OCI-LY3 (cell line): Measurements from ENCODE around the gene HS6ST2.

Experiments used
- H2AFZ ChIP-seq: fragments of 200-600, 300-600 bp; shearing (Covaris generic); 2 replicates; pipeline ENCODE4 v1.6.0; 2014; ENCODE audit warnings: antibody characterized with exemption, low read depth, low read length
- H3K27ac ChIP-seq: fragments of 200-600, 300-600 bp; sonication (generic); 2 replicates; pipeline ENCODE4 v1.5.1; 2014; ENCODE audit warnings: mild to moderate bottlenecking, low read length, moderate library complexity, mixed read lengths
- H3K27me3 ChIP-seq: fragments of 200-600, 300-600 bp; sonication (generic); 2 replicates; pipeline ENCODE4 v1.6.1; 2014; ENCODE audit warnings: low read depth, low read length, mixed read lengths
- H3K36me3 ChIP-seq: fragments of 200-600, 300-600 bp; sonication (generic); replicated peaks from 2 replicates; pipeline ENCODE3; 2014; ENCODE audit warnings: low read depth, low read length, mixed read lengths
- H3K4me1 ChIP-seq: fragments of 300-600, 200-600 bp; sonication (generic); 2 replicates; pipeline ENCODE4 v1.6.1; 2014; ENCODE audit warnings: low read length, mixed read lengths
- H3K4me2 ChIP-seq: fragments of 200-600, 300-600 bp; sonication (generic); 2 replicates; pipeline ENCODE4 v1.6.1; 2014; ENCODE audit warnings: low read length, mixed read lengths
- H3K4me3 ChIP-seq: fragments of 300-600, 200-600 bp; sonication (generic); 2 replicates; pipeline ENCODE4 v1.5.1; 2014; ENCODE audit warnings: antibody characterized with exemption, mild to moderate bottlenecking, low read length, moderate library complexity
- H3K79me2 ChIP-seq: fragments of 300-600, 200-600 bp; shearing (Covaris generic); 2 replicates; pipeline ENCODE4 v1.6.1; 2014; ENCODE audit warnings: mild to moderate bottlenecking, low read length, mixed read lengths
- H3K9ac ChIP-seq: fragments of 300-600, 200-600 bp; shearing (Covaris generic); 2 replicates; pipeline ENCODE4 v1.6.0; 2014; ENCODE audit warnings: mild to moderate bottlenecking, low read length, moderate library complexity
- H3K9me3 ChIP-seq: fragments of 200-600, 300-600 bp; shearing (Covaris generic); 2 replicates; pipeline ENCODE4 v1.6.1; 2014; ENCODE audit warnings: low read length, mixed read lengths; ENCODE audit not compliant: insufficient read depth
- H4K20me1 ChIP-seq: fragments of 200-600, 300-600 bp; sonication (generic); 2 replicates; pipeline ENCODE4 v1.6.1; 2016; ENCODE audit warnings: low read length, mixed read lengths; ENCODE audit not compliant: insufficient read depth
- CTCF ChIP-seq: fragments of 200-600, 300-600 bp; sonication (generic); IDR thresholded peaks from 2 replicates; pipeline ENCODE4 v1.5.1; 2014; ENCODE audit warnings: antibody characterized with exemption, low read length, low read depth
- EZH2phosphoT487 ChIP-seq: fragments of 200-600 bp; shearing (Covaris generic); IDR thresholded peaks from 2 replicates; pipeline ENCODE4 v1.6.1; 2018; ENCODE audit warnings: antibody characterized with exemption, mixed run types, low read depth

The HS6ST2 gene

GRCh38 chrX:132634521-132634920 lies 323.9 kb downstream of the HS6ST2 start:
- H3K27me3 ChIP-seq = no peaks in the 10 kb centered on the region
- H3K4me2 ChIP-seq = no peak overlapping the region
- H2AFZ ChIP-seq = no peak overlapping the region
- H3K27ac ChIP-seq = no peak overlapping the region
- TF ChIP-seq EZH2phosphoT487 (no peak), CTCF (no peak)
- no peaks in the 10 kb centered on the region for H4K20me1 ChIP-seq
- no peaks in the 10 kb centered on the region for H3K4me1 ChIP-seq
- no peak overlapping the region for H3K4me3 ChIP-seq
- H3K36me3 ChIP-seq = no peaks in the 10 kb centered on the region
- H3K9me3 ChIP-seq = no peaks in the 10 kb centered on the region
- H3K9ac ChIP-seq = no peak overlapping the region
- H3K79me2 ChIP-seq = no peaks in the 10 kb centered on the region

DNA sequence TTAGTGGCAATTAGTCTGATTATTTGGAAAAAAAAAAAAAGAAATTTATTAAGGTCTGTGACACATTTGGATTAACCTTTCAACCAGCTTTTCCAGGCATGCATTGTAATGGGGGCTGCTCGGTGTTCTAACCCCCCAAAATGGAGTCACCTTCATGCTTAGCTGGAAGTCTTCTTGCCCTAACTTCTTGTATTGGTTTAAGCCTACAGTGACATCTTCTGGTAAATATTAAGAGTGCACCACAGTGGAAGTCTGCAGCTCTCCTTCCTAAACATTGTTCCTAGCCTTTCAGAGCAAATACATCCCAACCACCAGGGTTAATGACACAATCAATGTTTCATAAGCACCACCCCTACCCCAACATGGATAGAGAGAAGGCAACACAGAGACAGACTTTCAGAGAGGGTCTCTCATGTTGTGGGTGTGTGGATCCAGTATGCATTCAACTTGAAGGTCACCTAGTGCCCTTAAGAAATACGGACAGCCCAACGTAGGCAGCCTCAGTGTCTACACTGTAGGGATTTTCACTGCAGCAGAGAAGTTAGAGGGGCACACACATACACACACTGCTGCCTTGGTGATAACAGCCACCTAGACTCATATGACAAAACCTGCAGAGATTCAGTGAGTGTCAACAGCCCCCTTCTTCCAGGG lies 326.7 kb downstream of the HS6ST2 start:
- Histone ChIP-seq H3K4me2 (peak overlapping the region; percentile 42), H2AFZ (peak overlapping the region; percentile 67), H4K20me1 (no peaks in the 10 kb centered on the region), H3K4me3 (peak overlapping the region; percentile 42), H3K27ac (no peak overlapping the region), H3K9me3 (no peaks in the 10 kb centered on the region), H3K79me2 (no peaks in the 10 kb centered on the region), H3K27me3 (no peaks in the 10 kb centered on the region), H3K4me1 (peaks cover 6% of the 10 kb centered on the region), H3K36me3 (no peaks in the 10 kb centered on the region), H3K9ac (no peak overlapping the region)
- TF ChIP-seq EZH2phosphoT487 = no peak
- peak; percentile 65 for TF ChIP-seq CTCF

DNA sequence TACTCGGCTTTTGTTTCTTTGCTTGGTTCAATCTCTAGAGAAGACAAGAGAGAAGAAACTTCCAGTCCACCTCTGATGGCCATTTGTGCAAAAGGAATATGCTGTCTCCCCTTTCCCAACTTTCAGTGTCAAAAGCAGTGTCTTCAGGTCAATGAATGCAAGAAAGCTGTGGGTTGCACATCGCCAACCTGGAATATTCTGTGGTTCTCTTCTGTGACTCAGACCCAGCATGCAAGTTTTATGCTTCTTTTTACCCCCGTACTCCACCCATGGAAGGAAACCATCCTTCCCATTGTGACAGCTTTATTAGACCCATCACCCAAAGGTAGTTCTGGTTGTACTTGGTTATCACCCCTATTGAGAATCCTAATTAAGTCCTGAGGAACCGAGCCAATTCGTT lies 334.0 kb downstream of the HS6ST2 start:
- H3K36me3 ChIP-seq = no peaks in the 10 kb centered on the region
- H3K79me2 ChIP-seq = no peaks in the 10 kb centered on the region

GRCh38 chrX:132623942-132624341 lies 334.5 kb downstream of the HS6ST2 start:
- H4K20me1 ChIP-seq = no peaks in the 10 kb centered on the region
- H3K79me2 ChIP-seq = no peaks in the 10 kb centered on the region
- no peak overlapping the region for H3K27ac ChIP-seq
- H3K4me2 ChIP-seq = no peak overlapping the region
- no peaks in the 10 kb centered on the region for H3K27me3 ChIP-seq
- no peaks in the 10 kb centered on the region for H3K36me3 ChIP-seq
- no peak overlapping the region for H3K4me3 ChIP-seq
- H3K9ac ChIP-seq = no peak overlapping the region
- TF ChIP-seq EZH2phosphoT487 (no peak), CTCF (no peak)
- H3K4me1 ChIP-seq = peaks cover 24% of the 10 kb centered on the region
- no peaks in the 10 kb centered on the region for H3K9me3 ChIP-seq
- H2AFZ ChIP-seq = no peak overlapping the region

More for the DNA sequence above, 334.0 kb downstream of the HS6ST2 start:
- TF ChIP-seq EZH2phosphoT487 = no peak
- TF ChIP-seq CTCF = no peak
- Histone ChIP-seq H4K20me1 (no peaks in the 10 kb centered on the region), H3K27ac (no peak overlapping the region), H3K4me3 (no peak overlapping the region), H3K4me2 (no peak overlapping the region), H2AFZ (no peak overlapping the region), H3K4me1 (peaks cover 24% of the 10 kb centered on the region), H3K9ac (no peak overlapping the region), H3K9me3 (no peaks in the 10 kb centered on the region), H3K27me3 (no peaks in the 10 kb centered on the region)
